HK-2 (cell line): ENCODE measurements around the gene ARHGEF10L.

Experiments
- DNase-seq: peaks from one replicate; pipeline ENCODE4 v3.0.0-alpha.2; 2018; ENCODE audit not compliant: unreplicated experiment

Gene ARHGEF10L

DNA sequence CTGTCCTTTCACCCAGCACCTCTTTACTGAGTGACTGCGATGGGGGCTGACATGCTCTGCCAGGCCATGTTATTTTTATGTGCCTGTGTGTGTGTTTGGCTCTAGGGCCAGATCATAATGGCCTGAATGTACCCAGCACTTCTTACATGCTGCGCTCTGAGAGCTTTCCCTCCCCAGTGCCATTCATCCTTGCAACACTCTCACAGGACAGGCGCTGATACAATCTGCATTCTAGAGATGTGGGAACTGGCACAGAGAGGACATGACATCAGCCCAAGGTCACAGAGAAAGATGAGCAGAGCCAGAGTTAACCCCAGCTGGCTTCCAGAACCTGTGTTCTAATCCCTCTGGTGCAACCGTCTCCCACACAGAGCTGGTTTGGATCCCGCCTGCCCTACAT lies 54.5 kb downstream of the ARHGEF10L start:
- DNase-seq = no peak

GRCh38 chr1:17594690-17595601 lies 55.4 kb downstream of the ARHGEF10L start:
- DNase-seq = no peak

GRCh38 chr1:17595602-17595925 lies 56.1 kb downstream of the ARHGEF10L start:
- DNase-seq = no peak

DNA sequence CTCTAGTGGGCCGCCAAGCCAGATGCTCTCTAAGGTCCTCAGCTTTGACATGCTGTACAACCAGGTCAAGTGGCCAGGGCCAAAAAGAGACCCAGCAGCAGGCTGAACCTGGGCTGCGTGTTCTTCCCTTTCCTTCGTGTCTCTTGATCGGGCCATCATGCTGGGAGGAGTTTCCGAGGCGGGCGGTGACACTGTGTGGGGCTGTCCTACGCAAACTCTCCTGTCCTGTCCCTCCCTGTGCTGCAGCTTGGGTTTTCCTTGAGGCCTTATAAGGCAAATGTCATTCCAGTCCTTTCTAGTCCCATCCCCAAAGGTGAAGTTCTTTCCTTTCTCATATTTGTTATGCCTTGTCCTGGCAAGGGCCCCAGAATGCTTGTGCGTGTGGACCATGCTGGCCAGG lies 56.7 kb downstream of the ARHGEF10L start:
- no peak for DNase-seq

GRCh38 chr1:17596651-17597509 lies 57.4 kb downstream of the ARHGEF10L start:
- no peak for DNase-seq

DNA sequence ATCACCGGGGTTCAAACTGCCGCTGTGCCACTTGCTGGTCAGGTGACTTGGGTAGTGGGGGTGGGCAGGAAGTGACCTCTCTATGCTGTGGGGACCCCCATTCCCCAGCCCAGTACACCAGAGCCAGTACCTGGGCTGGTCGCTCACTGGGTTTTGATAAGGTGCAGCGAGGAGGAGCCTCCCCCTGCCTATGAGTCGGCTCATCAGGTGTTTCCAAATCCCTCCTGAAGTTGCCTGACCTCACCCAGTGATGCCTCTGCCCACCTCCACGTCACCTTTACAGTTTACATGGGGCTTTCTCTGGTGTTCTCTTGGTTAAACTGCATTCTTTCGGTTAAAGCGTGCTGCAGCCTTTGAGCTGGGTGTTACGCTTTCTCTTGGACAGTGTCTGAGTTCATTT lies 58.2 kb downstream of the ARHGEF10L start:
- no peak for DNase-seq

GRCh38 chr1:17598251-17598650 lies 58.8 kb downstream of the ARHGEF10L start:
- DNase-seq = no peak

DNA sequence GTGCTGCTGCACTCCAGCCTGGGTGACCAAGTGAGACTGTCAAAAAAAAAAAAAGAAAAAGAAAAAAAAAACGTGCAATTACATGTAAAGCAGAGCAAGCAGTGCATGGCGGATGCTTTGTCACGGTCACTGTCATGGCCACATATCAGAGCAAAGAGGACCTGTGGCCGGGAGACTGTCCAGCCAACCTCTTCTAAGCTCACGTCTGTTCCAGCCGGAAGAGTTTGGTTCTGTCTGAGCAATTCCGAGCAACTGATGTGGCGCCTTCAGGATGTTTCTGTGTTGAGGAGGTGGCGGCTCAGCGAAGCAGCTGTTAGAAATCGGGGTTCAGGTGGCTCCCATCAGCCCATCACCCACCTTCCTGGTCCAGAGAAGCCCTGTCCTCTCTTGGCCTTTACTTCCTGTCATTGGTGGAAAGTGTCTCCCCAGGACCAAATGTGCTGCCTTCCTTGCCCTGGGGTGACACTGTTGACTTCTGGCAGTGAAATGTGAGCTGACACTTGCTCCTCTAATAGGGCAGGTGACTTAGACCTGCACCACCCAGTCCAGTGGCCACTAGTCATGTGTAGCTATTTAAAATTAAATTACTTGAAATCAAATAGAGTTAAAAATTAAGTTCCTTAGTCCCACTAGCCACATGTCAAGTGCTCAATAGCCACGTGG lies 59.9 kb downstream of the ARHGEF10L start:
- no peak for DNase-seq

DNA sequence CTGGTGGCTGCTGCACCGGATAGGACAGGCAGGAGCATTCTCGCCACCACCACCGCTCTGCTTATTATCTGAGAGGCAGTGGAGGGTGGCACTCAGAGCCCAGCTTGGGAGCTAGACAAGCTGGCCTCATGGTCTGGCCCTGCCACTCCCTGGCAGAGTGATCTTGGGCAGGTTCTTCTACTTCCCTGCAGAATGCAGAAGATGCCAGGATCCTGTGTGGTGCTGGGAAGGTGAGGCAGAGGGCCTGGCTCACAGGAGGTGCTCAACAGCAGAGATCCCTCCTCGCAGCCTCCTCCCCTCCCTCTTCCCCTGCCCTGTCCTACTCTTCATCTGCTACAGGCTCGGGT lies 60.4 kb downstream of the ARHGEF10L start:
- DNase-seq = no peak

GRCh38 chr1:17600321-17600720 lies 60.8 kb downstream of the ARHGEF10L start:
- DNase-seq = no peak

DNA sequence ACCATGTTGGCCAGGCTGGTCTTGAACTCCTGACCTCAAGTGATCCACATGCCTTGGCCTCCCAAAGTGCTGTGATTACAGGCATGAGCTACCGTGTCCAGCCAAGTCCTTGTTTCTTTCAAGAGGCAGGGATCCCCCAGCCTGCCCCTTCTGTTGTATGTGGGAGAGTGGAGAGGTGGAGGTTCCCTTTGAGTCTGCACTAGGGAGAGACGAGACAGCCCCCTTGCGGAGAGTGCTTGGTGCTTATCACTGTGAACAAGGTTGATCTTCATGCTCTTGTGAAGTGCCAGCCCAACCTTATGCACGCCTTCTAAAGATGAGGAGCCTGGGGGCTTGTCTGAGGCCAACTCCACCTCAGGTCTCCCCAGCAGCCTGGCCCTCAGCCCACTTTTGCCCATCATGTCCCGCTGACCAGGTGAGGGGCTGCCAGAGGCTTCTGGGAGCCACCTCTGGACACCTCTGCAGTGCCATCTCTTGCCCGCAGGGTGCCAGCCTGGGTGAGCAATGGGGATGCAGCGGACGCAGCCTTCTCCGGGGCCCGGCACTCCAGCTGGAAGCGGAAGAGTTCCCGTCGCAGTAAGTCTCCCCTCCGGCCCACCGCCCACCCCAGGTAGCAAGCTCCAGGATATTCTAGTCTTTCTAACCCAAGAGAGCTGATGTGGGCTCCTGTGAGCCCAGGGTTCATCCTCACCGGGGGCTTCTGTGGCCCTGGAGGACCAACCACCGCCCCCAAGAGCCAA lies 62.3 kb downstream of the ARHGEF10L start:
- no peak for DNase-seq

- DNase-seq = no peak
These were observed 63.8 kb downstream of the ARHGEF10L start for GRCh38 chr1:17603091-17603841.

DNA sequence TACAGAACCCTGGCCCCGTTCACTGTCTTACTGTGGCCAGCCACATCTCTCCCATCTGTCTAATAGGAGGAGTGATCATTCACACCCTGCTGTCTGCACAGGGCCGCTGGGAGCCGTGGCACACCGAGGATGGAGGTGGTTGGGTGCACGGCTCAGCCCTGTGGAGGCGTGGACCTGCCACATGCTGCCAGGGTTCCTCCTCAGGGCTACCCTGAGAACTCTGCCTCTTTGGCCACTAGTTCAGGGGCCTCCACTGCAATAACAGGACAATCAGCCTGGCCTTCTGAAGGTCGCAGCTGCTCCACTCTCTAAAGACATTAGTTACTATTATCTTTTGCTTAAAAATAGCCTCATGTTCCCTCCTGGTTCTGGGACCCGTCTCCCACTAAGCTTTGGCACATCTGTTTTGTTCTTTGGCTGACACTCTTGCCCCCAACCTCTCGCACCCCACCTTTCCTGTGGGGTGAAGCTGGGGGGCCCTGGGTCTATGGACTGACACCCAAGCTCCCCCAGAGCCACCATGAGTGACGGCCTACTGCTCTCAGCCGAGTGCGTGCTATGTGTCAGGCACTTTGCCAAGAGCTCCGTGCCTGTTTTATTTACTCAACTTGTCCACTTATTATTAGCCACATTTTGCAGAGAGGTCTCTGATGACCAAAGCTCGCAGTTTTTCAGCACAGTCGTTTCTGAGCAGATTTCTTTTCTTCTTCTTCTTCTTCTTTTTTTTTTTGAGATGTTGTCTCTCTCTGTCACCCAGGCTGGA lies 66.3 kb downstream of the ARHGEF10L start:
- no peak for DNase-seq

GRCh38 chr1:17606826-17607440 lies 67.4 kb downstream of the ARHGEF10L start:
- peak; percentile 71 for DNase-seq

- no peak for DNase-seq
These were observed 68.4 kb downstream of the ARHGEF10L start for GRCh38 chr1:17607644-17608581.

DNA sequence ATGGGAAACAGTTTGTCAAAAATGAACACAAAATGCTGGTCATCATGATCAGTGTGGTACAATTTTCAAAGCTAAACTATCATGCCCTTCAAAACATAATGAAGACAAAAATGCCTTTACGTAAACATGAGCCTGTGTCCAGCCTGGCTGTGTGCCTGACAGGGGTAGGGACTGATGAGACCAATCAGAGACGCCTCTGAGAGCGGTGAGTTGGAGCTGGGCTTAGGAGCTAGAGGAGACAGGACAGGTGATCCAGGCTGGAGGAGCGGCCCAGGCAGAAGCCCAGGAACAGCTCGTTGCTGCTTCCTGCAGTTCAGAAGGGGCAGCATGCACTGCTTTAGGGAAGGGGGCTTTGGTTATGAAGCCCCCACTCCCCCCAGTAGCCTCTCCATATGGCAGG lies 70.0 kb downstream of the ARHGEF10L start:
- no peak for DNase-seq

- DNase-seq = no peak
These were observed 70.6 kb downstream of the ARHGEF10L start for GRCh38 chr1:17610085-17610484.

DNA sequence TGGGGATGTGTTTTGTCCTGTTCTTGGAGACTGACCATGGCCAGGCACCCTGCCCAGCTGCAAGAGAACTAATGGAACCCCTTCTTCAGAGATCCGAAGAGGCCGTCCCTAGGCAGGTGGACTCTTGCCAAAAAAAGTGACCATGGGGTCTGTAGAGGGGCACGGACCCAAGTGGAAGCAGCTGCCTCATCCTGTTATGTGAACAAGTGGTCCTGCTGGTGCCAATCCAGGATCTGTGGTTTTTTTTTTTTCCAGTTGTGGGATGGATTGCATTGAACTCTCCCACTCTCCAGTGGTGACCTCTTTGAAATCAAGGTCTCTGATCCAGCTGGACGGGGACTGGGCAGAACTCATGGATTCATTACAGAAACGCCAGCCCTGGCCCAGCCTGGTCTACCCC lies 71.2 kb downstream of the ARHGEF10L start:
- no peak for DNase-seq

- DNase-seq = peak; percentile 21
These were observed 72.5 kb downstream of the ARHGEF10L start for GRCh38 chr1:17611991-17612390.
